Spleen (tissue), 11 donors: ENCODE data around the gene RAB28. TPM values are rescaled to one million over a fixed set of nuclear protein-coding genes. Genes with fewer than 3 reads are reported as not detected.

Source experiments
- DNase-seq: peaks from one replicate; pipeline ENCODE4 v3.0.0-alpha.2; 2020
- H3K27ac ChIP-seq, 8 donors: fragments of 200-600 bp; sonication (generic) in 7 of 8; 1 replicate in 4 of 8; 2 replicates in 4 of 8; pipeline versions ENCODE4 v1.5.0 to v1.8.0; 2016 to 2021; ENCODE audit warnings: inconsistent platforms in 4 of 8, mild to moderate bottlenecking in 4 of 8, moderate library complexity in 1 of 8
- H3K27me3 ChIP-seq, 7 donors: fragments of 200-600 bp; sonication (generic) in 6 of 7; replicated peaks in 1 of 7; 1 replicate in 4 of 7; 2 replicates in 3 of 7; pipeline versions ENCODE4 v1.5.0 to v1.8.0; 2016 to 2021; ENCODE audit warnings: inconsistent platforms in 3 of 7, mild to moderate bottlenecking in 1 of 7
- H3K36me3 ChIP-seq, 6 donors: fragments of 200-600 bp; sonication (generic) in 5 of 6; 1 replicate in 4 of 6; 2 replicates in 2 of 6; pipeline versions ENCODE4 v1.5.0 to v1.8.0; 2016 to 2021; ENCODE audit warnings: inconsistent platforms in 2 of 6
- H3K4me1 ChIP-seq, 6 donors: fragments of 200-600 bp; sonication (generic) in 5 of 6; 1 replicate in 3 of 6; 2 replicates in 3 of 6; pipeline versions ENCODE4 v1.5.0 to v1.8.0; 2016 to 2021; ENCODE audit warnings: inconsistent platforms in 3 of 6
- H3K4me3 ChIP-seq, 8 donors: fragments of 200-600 bp; sonication (generic) in 7 of 8; 1 replicate in 4 of 8; 2 replicates in 4 of 8; pipeline versions ENCODE4 v1.5.0 to v1.8.0; 2016 to 2021; ENCODE audit warnings: inconsistent platforms in 4 of 8, mild to moderate bottlenecking in 4 of 8, moderate library complexity in 2 of 8
- H3K9me3 ChIP-seq, 8 donors: fragments of 200-600 bp; sonication (generic) in 7 of 8; 1 replicate in 4 of 8; 2 replicates in 4 of 8; pipeline versions ENCODE4 v1.5.0 to v1.8.0; 2016 to 2021; ENCODE audit warnings: inconsistent platforms in 4 of 8
- CTCF ChIP-seq, 11 experiments: fragments of 200-600 bp in 7 of 11; fragments of 450-650 bp in 4 of 11; sonication (generic) in 4 of 11; IDR thresholded peaks in 8 of 11; conservative IDR thresholded peaks in 3 of 11; 1 replicate in 7 of 11; 2 replicates in 4 of 11; pipeline versions ENCODE4 v1.4.0 to v1.8.0; 2016 to 2021; ENCODE audit warnings: antibody characterized with exemption in 11 of 11, inconsistent platforms in 4 of 11, mild to moderate bottlenecking in 1 of 11
- POLR2A ChIP-seq, 3 donors: fragments of 450-650 bp; IDR thresholded peaks; one replicate each; pipeline ENCODE4 v1.5.1; 2017; ENCODE audit warnings: antibody characterized with exemption in 3 of 3, mild to moderate bottlenecking in 1 of 3
- POLR2AphosphoS5 ChIP-seq, 3 donors: sonication (generic); formaldehyde crosslinking; IDR thresholded peaks; one replicate each; pipeline ENCODE4 v1.5.1; 2017; ENCODE audit warnings: antibody characterized with exemption in 3 of 3
- WGBS, 5 donors: extraction: QIAGEN DNeasy Blood & Tissue Kit in 3 of 5; methylation state at CpG; one replicate each; pipeline versions ENCODE4 v1.1.5 to v1.1.7; 2013 to 2018; 5-methylcytosine and 5-hydroxymethylcytosine counted together
- intact Hi-C: fragments of 100-400 bp; cut with DNase I; formaldehyde crosslinking; loops from one replicate; pipeline ENCODE4 v1.15.0; 2023; ENCODE audit warnings: low total_unique reads
- polyA plus RNA-seq, 3 donors: library from polyadenylated mRNA; stranded (reverse); fragments of 200-250 nt; gene quantifications; one replicate each; pipeline ENCODE4 v1.2.1, GENCODE V29; 2013
- total RNA-seq, 7 donors: library from RNA; depleted of rRNA in 3 of 7; stranded (reverse); fragments of >200 nt in 3 of 7; fragmentation: NEBNext Ultra II Directional in 4 of 7; extraction: Animal tissue kit (Norgen Biotek cat#: 25700) in 4 of 7; gene quantifications; one replicate each; pipeline versions ENCODE4 v1.1.0 to v1.2.1, GENCODE V29; 2016 to 2021
- donor health status: healthy with polysubstance abuse.
- donor health status: DM: no; HTN: no; CAD: no; lungs with moderate emphysema.
- donor health status: DM: no; HTN: no; CAD: no.
- donor health status: Bipolar disorder and iron deficiency.
- donor health status: healthy.
- donor health status: DM: no; HTN: no; CAD: no.
- donor health status: DM: yes; HTN: yes; CAD: no.

Gene RAB28
- total and polyA plus RNA-seq, 10 donors: 9.9 to 23.4 (median 18.3) TPM

GRCh38 chr4:13455411-13455810 lies 28.7 kb downstream of the RAB28 start:
- peaks cover 0 to 41% (median 17%) of the 10 kb centered on the region in 6 donors for H3K36me3 ChIP-seq
- H3K27me3 ChIP-seq: no peaks in the 10 kb centered on the region
- intact Hi-C loops: no loop called here
- 95 to 100% (median 97%) methylated on average over 3 to 4 of the region's 4 CpGs for WGBS, 5 donors
- DNase-seq: no peak
- H3K9me3 ChIP-seq: peaks cover 0 to 13% (median 9%) of the 10 kb centered on the region in 8 donors
- H3K27ac ChIP-seq: no peak overlapping the region
- no peak for TF ChIP-seq CTCF (IDR thresholded peaks at IDR 0.05 in 8 of 11, conservative IDR thresholded peaks at IDR 0.05 in 3 of 11)
- TF ChIP-seq POLR2A (IDR thresholded peaks at IDR 0.05): no peak
- no peak for TF ChIP-seq POLR2AphosphoS5 (IDR thresholded peaks at IDR 0.05)
- H3K4me1 ChIP-seq: peaks cover 0 to 11% (median 0%) of the 10 kb centered on the region in 6 donors
- no peak overlapping the region for H3K4me3 ChIP-seq

- peaks cover 0 to 34% (median 16%) of the 10 kb centered on the region in 6 donors for H3K36me3 ChIP-seq
- intact Hi-C loops: no loop called here
Observed at GRCh38 chr4:13454786-13455185, 29.4 kb downstream of the RAB28 start.

GRCh38 chr4:13452927-13453579 lies 31.1 kb downstream of the RAB28 start:
- Histone ChIP-seq H3K4me3 (no peak overlapping the region), H3K4me1 (peaks cover 0 to 11% (median 0%) of the 10 kb centered on the region in 6 donors), H3K9me3 (peaks cover 0 to 13% (median 9%) of the 10 kb centered on the region in 8 donors), H3K36me3 (peaks cover 0 to 19% (median 15%) of the 10 kb centered on the region in 6 donors), H3K27me3 (no peaks in the 10 kb centered on the region), H3K27ac (no peak overlapping the region)
- TF ChIP-seq POLR2AphosphoS5 (IDR thresholded peaks at IDR 0.05): no peak
- no peak for TF ChIP-seq POLR2A (IDR thresholded peaks at IDR 0.05)
- no peak for TF ChIP-seq CTCF (IDR thresholded peaks at IDR 0.05 in 8 of 11, conservative IDR thresholded peaks at IDR 0.05 in 3 of 11)
- DNase-seq: no peak
- WGBS, 5 donors: 59 to 89% (median 87%) methylated on average over 1 of the region's 1 CpG
- intact Hi-C loops: no loop called here

More at GRCh38 chr4:13454786-13455185, 29.4 kb downstream of the RAB28 start:
- TF ChIP-seq CTCF (IDR thresholded peaks at IDR 0.05 in 8 of 11, conservative IDR thresholded peaks at IDR 0.05 in 3 of 11) (no peak), POLR2A (IDR thresholded peaks at IDR 0.05) (no peak), POLR2AphosphoS5 (IDR thresholded peaks at IDR 0.05) (no peak)
- H3K9me3 ChIP-seq: peaks cover 0 to 13% (median 9%) of the 10 kb centered on the region in 8 donors
- no peak for DNase-seq
- no peak overlapping the region for H3K4me3 ChIP-seq
- H3K27me3 ChIP-seq: no peaks in the 10 kb centered on the region
- peaks cover 0 to 11% (median 0%) of the 10 kb centered on the region in 6 donors for H3K4me1 ChIP-seq
- WGBS, 5 donors: 83 to 100% (median 98%) methylated on average over 1 of the region's 1 CpG; no CpG with 5 or more reads in 1 of the 5 donors
- H3K27ac ChIP-seq: no peak overlapping the region

GRCh38 chr4:13449590-13449989 lies 34.5 kb downstream of the RAB28 start:
- peaks cover 0 to 13% (median 9%) of the 10 kb centered on the region in 8 donors for H3K9me3 ChIP-seq
- no peak overlapping the region for H3K27ac ChIP-seq
- intact Hi-C loops: no loop called here
- H3K36me3 ChIP-seq: peaks cover 0 to 20% (median 3%) of the 10 kb centered on the region in 6 donors
- no peak for DNase-seq
- no peaks in the 10 kb centered on the region for H3K27me3 ChIP-seq
- TF ChIP-seq POLR2A (IDR thresholded peaks at IDR 0.05) (no peak), CTCF (IDR thresholded peaks at IDR 0.05 in 8 of 11, conservative IDR thresholded peaks at IDR 0.05 in 3 of 11) (no peak), POLR2AphosphoS5 (IDR thresholded peaks at IDR 0.05) (no peak)
- H3K4me3 ChIP-seq: no peak overlapping the region
- 85 to 93% (median 90%) methylated on average over 2 of the region's 2 CpGs for WGBS, 5 donors
- H3K4me1 ChIP-seq: peaks cover 0 to 11% (median 0%) of the 10 kb centered on the region in 6 donors
